GM21367 (cell line): Measurements from ENCODE around the gene RARA.

ENCODE experiments used
- ATAC-seq: cut with Tn5 transposase; IDR thresholded peaks from one replicate; pipeline ENCODE4 v1.9.1; 2021; ENCODE audit not compliant: unreplicated experiment

Gene RARA

DNA sequence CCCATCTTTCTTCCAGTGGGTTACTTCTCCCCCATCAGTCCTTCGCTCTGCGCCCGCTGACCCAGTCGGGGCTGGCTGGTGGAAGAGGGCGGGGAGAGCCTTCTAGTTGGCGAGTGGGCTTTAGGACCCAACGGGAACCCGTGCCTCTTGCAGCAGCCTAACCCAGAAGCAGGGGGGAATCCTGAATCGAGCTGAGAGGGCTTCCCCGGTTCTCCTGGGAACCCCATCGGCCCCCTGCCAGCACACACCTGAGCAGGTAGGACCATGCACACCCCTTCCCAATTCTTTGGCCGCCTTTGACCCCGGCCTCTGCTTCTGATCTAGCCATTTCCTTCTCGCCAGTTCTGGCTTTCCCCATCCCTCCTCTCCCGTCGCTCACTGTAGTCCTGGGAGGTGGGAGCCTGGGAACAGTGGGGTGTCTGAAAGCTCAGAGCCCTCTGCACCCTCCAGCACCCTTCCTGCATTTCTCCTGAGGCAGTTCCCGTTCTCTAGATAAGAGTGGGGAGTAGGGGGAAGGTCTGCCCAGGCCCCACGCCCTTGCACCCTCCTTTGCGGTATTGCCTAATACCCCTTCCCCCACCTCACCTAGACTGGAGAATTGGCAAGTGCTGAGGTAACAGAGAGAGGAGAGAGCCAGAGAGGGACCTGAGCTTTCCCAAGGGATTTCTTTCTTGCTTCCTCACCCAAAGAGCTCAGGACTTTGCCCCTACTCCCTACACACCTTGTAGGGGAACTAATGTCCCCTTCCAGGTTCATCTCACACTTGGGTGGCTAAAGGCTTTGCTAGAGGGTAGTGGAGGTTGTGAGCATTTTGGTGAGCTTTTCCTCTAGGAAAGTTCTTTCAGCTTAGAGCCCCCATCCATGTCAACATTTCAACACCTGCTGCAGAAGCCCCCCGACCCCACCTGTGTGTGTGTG lies at the start of gene RARA:
Gene RARA (plus strand): TSS at position 150 of the 918 bp plus-strand sequence. CDS start 22,039 bp downstream, outside the sequence.
- no peak for ATAC-seq

DNA sequence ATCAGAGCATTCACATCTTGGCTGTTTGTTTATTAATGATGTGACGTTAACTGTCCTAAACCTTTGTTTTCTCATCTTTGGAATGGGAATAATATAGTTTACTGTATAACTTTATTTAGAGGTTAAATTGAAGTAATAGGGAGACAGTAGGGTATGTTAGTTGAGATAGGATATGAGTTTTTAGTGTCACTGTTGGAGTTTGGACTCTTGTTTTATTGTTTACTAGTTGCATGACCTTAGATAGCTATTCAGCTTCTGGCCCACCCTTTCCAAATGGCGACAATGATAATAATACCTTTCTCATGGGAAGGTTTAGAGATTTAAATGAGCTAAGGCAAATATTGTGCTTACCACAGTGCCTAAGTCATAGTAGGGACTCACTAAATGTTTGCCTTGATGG lies 49.5 kb upstream of the RARA start:
- no peak for ATAC-seq

DNA sequence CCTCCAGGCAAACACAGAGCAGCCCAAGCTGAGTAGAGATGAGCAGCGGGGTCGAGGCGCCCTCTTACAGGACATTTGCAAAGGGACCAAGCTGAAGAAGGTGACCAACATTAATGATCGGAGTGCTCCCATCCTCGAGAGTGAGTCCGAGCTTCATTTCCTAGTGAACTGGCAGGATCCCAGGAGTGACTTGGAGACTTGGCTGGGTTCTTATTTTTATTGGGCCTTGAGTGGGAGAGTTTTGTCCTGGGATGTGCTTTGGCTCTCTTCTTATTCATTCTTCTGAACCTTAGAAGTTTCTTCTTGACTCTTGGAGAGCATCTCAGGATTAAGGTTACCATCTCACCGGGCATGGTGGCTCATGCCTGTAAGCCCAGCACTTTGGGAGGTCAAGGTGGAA lies 48.5 kb upstream of the RARA start:
- ATAC-seq, result no peak

DNA sequence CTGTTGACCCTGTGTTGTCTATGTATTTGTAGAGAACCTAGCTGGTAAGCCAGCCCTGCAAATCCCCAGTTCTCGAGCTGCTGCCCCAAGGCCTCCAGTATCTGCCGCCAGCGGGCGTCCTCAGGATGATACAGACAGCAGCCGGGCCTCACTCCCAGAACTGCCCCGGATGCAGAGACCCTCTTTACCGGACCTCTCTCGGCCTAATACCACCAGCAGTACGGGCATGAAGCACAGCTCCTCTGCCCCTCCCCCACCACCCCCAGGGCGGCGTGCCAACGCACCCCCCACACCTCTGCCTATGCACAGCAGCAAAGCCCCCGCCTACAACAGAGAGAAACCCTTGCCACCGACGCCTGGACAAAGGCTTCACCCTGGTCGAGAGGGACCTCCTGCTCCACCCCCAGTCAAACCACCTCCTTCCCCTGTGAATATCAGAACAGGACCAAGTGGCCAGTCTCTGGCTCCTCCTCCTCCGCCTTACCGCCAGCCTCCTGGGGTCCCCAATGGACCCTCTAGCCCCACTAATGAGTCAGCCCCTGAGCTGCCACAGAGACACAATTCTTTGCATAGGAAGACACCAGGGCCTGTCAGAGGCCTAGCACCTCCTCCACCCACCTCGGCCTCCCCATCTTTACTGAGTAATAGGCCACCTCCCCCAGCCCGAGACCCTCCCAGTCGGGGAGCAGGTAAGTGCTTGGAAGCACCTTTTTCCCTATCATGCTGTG lies 44.4 kb upstream of the RARA start:
- no peak for ATAC-seq

DNA sequence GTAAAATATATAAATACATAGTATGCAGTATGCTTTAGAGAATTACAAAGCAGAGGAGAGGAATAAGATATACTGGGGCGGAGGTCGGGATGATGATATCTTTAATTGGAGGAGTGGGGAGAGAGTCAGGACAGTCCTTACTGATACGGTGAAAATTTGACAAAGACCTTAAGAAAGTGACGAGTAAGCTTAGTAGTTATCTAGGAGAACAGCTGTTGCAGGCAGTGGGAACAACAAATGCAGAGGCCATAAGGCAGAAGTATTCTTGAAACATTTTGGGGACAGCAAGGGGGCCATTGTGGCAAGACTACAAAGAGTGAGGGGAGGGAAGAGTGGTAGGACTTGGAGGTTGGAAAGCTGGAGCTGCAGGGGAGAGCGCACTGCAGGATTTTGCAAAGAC lies 43.6 kb upstream of the RARA start:
- ATAC-seq, result no peak

DNA sequence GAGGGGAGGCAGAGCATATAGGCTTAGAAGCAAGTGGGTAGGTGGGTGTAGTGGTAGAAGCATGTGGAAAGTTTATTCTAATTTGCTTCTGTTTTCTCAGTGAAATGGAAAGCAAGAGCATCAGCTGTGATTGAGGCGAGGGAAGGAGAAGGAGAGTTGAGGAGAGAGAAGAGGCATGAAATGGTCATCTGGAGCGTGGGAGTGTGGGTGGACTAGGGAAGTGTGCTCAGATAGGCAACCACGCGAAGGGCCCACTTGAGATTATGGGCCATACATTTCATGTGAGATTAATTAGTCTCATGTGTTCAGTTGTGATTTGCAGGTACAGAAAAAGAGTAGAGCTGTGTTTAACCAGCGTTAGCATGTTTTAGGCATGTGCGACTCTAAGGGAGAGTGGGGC lies 42.1 kb upstream of the RARA start:
- ATAC-seq, result no peak

DNA sequence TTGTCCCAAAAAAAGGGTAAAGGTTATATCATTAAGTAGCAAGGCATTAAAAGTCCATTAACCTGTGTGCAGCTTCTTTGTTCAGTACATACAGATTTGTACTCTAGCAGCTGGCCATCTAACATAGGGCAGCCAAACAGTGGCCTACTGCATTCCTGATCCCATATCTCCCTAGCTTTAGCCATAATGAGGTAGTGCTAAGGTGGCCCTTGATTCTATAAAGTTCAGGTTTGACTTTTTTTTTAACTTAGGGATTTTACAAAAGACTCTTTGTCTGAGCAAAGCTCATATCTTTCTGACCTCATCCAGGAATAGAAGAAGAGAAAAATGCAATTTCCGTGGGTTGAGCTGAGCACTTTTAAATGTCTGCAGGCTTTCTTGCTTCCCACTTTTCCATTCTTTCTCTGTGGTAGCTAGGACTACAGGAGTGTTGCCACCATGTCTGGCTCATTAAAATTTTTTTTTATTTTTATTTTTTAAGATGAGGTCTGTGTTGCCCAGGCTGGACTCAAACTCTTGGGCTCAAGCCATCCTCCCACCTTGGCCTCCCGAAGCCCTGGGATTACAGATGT lies 40.8 kb upstream of the RARA start:
- no peak for ATAC-seq

DNA sequence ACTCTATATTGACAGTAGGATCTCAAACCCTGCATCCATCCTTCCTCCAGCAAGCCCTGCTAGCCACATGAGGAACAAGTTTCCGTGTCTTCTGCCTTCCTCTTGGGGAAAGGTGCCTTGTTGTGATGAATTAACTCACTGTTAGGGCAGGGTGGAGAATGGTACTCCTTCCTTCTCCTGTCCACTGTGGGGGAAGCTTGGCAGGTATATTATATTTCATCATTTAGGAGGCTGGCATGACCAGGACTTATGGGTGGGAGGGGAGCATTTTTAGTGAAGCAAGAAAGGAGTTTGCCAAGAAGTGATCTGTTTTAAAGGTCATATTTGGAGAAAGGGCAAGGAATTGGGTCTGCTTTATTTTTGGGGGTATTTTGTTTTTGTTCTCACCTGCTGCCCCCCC lies 30.6 kb upstream of the RARA start:
- ATAC-seq, result no peak

DNA sequence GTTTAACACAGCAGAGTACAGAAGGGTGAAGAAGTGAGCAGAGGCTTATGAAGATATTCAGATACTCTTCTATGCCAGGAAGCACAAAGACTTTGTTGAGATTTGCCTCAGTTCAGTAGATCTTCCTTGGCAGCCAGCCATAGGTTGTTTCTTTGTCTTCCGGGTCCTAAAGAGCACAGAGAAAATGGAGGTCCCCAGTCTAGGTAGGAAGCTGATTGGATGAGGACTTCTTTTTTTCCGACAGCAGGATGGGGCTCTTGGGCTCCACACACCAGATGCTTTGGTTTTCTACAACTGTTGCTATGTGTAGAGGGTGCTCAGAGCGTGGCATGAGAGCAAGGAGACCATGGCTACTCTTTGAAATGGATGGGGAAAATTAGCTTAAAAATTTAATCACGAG lies 29.6 kb upstream of the RARA start:
- ATAC-seq, result no peak

DNA sequence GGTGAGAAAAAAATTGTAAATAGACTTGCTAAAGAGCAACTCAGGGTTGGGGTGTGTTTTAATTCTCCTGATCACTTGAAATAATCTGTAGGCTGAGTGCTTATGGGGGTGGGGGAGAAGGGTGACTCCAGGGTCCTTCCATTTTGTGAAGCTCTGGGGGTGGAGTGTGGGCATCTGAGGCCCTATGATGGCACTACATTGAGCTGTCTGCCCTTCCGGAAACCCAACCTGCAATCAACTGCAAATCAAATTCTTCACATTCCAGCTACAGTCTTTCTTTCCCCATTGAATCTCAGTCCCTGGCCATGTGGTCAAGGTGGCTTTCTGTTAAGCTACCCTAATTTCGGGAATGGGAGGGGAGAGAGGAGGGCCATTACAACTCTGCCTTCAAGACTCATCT lies 27.3 kb upstream of the RARA start:
- ATAC-seq, result no peak

DNA sequence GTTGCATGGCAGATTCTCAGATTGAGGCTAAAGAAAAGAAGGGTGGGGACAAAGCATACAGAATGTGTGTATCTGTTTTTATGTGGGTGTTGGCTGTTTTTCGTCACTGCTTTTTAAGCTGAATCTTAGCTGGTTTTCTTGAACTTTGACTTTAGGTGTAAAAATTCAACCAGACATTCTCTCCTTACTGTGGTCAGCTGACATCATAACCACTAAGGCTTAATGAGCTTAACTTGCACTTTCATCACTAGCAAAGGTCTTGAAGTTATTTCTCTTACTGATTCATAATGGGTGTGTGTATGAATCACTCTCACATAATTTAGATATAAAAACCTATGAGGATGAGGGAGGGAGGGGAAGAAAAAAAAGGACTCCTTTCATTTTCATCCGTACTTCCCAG lies 25.3 kb upstream of the RARA start:
- no peak for ATAC-seq

DNA sequence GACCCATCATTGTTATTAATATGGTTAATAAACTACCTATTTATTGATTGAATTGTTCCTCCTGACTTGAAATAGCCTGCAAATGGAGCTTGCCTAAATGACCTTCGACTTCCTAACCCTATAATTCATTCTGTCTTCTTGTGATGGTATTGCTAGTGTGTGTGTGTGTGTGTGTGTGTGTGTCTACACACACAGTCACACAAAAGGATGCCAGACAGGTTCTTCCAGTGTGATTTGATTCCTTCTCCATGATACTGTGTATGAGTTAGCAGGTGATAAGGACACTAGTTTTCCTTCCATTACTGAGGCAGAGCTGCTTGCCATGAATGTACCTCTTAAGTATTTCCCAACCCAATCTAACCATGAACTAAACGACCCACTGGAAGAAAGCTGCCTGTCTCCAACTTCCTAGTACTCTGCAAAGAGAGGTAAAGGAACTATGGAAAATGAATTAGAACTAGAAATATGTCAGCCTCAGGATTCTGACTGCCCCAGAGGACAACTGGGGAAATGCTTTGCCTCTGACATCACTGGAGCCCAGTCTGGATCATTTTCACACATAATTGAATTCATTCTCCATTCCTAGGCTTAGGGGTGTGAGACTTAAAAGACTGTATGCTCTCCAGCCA lies 24.8 kb upstream of the RARA start:
- ATAC-seq, result no peak

DNA sequence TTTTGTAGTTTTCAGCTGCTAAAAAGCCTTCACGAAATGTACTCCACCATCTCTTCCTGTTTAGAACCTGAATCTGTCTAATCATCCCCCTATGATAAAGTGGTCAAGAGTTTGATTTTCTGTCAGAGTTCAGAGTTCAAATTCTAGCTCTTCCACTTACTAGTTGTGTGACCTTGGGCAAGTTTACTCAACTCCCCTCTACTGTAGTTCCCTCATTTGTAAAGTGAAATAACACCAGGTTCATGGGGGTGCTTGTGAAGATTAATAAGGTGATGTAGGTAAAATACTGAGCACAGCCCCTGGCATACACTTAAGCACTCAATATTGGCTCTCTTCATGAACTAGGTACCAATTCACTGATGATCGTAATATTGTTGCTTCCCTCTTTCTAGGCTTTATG lies 22.5 kb upstream of the RARA start:
- no peak for ATAC-seq

DNA sequence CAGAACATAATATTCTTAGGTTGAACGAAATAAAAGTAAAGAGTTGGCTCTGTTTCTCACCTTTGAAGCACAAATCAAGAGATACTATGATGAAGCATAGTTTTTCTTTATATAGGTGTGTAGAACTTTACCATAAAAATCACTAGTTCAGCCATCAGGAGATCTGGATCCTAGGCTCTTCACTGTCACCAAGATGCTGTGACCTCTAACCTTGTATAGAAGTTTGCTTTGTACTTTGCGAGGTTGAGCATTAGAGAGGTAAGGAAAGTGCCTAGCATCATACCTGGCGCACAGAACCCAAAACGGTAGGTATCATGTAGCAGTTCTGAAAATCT lies 21.9 kb upstream of the RARA start:
- ATAC-seq, result peak; percentile 12

DNA sequence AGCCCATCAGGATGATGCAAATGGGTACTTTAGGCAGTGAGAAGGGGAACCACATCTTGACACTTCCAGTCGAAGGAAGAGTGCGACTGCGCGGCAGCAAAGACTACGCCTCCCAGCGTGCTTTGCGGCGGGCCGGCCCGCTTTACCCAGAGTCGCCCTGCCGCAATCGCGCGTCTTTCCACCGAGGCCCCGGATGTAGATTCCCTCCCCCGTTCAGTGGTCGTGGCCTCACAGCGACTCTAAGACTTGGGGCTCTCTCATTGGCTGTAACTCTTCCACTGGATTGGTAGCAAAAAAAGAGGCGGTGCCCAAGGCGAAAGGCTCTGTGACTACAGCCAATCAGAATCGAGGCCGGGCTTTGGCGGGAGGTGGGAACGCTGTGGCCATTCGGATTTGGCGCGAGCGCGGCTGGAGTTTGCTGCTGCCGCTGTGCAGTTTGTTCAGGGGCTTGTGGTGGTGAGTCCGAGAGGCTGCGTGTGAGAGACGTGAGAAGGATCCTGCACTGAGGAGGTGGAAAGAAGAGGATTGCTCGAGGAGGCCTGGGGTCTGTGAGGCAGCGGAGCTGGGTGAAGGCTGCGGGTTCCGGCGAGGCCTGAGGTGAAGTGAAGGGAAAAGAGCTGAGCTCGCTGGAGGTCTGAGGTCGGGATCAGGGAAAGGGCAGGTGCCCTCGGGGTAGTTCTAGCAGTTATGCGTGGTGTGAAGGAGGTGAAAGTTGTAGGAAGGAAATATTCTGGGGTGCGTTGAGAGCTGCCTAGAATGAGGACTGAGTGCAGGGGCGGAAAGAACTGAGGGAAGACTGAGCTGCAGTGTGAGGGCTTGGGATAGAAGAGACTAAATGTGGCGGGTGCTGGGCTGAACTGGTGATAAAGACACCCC lies 21.2 kb upstream of the RARA start, which contains the start of gene CDC6:
Gene CDC6 (plus strand): TSS at position 386 of the 876 bp plus-strand sequence. CDS start 1,542 bp downstream, outside the sequence.
- peak; percentile 84 for ATAC-seq

DNA sequence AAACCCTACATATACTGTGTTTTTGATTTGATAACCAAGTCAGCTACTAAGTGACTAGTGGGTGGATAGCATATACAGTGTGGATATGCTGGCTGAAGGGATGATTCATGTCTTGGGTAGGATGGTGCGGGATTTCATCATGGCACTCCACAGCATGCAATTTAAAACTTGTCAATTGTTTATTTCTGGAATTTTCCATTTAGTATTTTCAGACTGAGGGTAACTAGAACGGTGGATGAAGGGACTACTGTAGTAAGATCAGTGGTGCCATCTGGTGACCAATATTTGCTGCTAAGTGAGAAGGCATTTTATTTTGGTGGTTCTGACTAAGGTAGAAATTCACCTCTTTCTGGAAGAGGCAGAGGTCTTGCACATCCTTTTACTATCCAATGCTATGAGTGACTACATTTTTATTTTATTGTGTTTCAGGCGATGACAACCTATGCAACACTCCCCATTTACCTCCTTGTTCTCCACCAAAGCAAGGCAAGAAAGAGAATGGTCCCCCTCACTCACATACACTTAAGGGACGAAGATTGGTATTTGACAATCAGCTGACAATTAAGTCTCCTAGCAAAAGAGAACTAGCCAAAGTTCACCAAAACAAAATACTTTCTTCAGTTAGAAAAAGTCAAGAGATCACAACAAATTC lies 18.2 kb upstream of the RARA start:
- ATAC-seq, result no peak

DNA sequence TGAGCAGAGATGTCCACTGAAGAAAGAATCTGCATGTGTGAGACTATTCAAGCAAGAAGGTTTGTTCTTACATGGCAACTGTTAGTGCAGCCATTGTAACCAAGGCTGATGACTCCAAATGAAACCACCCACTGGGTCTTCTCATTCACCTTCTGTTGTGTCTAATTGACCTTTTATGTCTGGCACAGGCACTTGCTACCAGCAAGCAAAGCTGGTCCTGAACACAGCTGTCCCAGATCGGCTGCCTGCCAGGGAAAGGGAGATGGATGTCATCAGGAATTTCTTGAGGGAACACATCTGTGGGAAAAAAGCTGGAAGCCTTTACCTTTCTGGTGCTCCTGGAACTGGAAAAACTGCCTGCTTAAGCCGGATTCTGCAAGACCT lies 17.7 kb upstream of the RARA start:
- ATAC-seq, result no peak

DNA sequence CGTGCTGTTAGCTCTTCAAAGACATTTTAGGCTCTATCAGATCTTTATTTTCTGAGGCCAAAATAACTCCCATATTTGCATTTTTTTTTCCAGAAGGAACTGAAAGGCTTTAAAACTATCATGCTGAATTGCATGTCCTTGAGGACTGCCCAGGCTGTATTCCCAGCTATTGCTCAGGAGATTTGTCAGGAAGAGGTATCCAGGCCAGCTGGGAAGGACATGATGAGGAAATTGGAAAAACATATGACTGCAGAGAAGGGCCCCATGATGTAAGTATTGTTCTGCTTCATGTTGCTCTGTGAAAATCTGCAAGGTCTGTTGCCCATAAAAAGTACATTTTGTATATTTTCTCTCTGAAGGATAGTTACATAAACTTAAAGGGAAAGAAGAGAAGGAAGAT lies 15.6 kb upstream of the RARA start:
- no peak for ATAC-seq

DNA sequence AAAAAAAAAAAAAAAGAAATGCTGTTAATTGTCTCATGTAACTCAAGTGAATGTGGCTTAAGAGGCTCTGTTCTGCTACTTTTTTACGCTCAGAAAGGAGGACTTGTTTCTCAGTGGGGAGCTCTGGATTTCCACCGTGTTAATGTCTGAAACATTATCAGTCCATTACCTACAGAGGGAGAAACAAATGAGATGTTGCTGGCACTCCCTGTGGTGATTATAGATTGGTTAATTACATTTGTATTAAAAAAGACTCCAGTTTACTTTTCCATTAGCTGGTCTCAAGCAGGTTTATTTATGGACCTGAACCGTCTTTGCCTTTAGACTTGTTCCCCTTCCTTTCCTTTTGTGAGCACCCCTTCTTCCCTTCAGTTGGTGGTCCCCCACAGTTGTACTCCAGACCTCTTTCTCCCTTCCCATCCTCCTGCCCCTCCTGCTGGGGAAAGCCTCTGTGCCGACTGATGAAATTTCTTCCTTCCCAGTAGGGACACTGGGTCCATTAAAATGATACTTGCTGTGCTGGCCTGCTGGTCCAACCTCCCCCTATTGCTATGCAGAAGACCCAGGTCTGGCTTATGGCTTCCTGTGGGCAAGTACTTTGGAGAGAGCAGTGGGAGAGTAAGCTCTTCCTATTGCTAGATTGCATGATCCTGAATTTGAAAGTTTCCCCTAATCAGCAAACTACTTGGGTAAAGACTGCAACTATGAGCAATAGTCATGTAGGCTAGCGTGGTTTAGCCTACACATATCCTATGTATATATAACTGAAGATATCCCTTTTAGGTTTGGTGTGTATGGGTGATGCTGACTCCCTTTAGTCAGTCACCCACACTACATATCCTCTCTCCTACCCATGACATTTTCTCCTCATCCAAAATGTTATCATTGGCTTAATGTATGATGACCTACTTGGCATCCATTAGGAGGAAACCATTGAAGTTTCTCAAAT lies 13.2 kb upstream of the RARA start:
- no peak for ATAC-seq
